Endodermal cell (in vitro differentiated cells): Measurements from ENCODE around the gene HSPA1A. TPM values are rescaled to one million over a fixed set of nuclear protein-coding genes. Genes with fewer than 3 reads are reported as not detected.

Experiments used
- DNase-seq: peaks from one replicate; pipeline ENCODE4 v3.0.0-alpha.2; 2017
- H3K27ac ChIP-seq: 2 replicates; pipeline ENCODE4 v1.5.1; 2013; ENCODE audit warnings: mild to moderate bottlenecking, low read depth, low read length, moderate library complexity
- H3K27me3 ChIP-seq: 2 replicates; pipeline ENCODE4 v1.6.1; 2013; ENCODE audit warnings: mild to moderate bottlenecking, low read length, moderate library complexity; ENCODE audit not compliant: insufficient read depth, control insufficient read depth, poor library complexity, severe bottlenecking
- H3K36me3 ChIP-seq: 2 replicates; pipeline ENCODE4 v1.7.0; 2013; ENCODE audit warnings: mild to moderate bottlenecking, low read length, moderate library complexity; ENCODE audit not compliant: control insufficient read depth, insufficient read depth
- H3K4me1 ChIP-seq: one replicate; pipeline ENCODE4 v1.7.0; 2013; ENCODE audit warnings: low read length; ENCODE audit not compliant: control insufficient read depth, insufficient read depth
- H3K4me3 ChIP-seq: 2 replicates; pipeline ENCODE4 v1.5.1; 2013; ENCODE audit warnings: mild to moderate bottlenecking, low read length, moderate library complexity
- H3K9ac ChIP-seq: 2 replicates; pipeline ENCODE4 v1.6.1; 2013; ENCODE audit warnings: mild to moderate bottlenecking, low read length, moderate library complexity; ENCODE audit not compliant: poor library complexity, severe bottlenecking; ENCODE audit errors: extremely low read depth
- H3K9me3 ChIP-seq: 2 replicates; pipeline ENCODE4 v1.6.1; 2013; ENCODE audit warnings: mild to moderate bottlenecking, low read length, moderate library complexity; ENCODE audit not compliant: control insufficient read depth
- H3K27ac Mint-ChIP-seq: 2 replicates; pipeline ENCODE4 v1.8.0; 2020; ENCODE audit warnings: mixed read lengths
- H3K27me3 Mint-ChIP-seq: 2 replicates; pipeline ENCODE4 v1.8.0; 2021; ENCODE audit warnings: mild to moderate bottlenecking, mixed read lengths; ENCODE audit not compliant: insufficient read depth
- H3K36me3 Mint-ChIP-seq: 2 replicates; pipeline ENCODE4 v1.8.0; 2020; ENCODE audit warnings: low read depth, mixed read lengths
- H3K4me1 Mint-ChIP-seq: 2 replicates; pipeline ENCODE4 v1.8.0; 2020; ENCODE audit warnings: mixed read lengths
- H3K4me3 Mint-ChIP-seq: 2 replicates; pipeline ENCODE4 v1.8.0; 2020; ENCODE audit warnings: mild to moderate bottlenecking, moderate library complexity, mixed read lengths
- H3K9me3 Mint-ChIP-seq: 2 replicates; pipeline ENCODE4 v1.8.0; 2020; ENCODE audit warnings: mild to moderate bottlenecking, mixed read lengths
- CTCF ChIP-seq: fragments of 200-600 bp; sonication (generic); conservative IDR thresholded peaks from 2 replicates; pipeline ENCODE4 v1.5.0; 2021; ENCODE audit warnings: antibody characterized with exemption, mild to moderate bottlenecking
- WGBS, 2 experiments: methylation state at CpG; one replicate each; pipeline versions ENCODE4 v1.1.5 to v1.1.7; 2013; ENCODE audit warnings: missing lambda C conversion rate in 2 of 2, mixed read lengths in 1 of 2; ENCODE audit not compliant: insufficient coverage in 1 of 2, insufficient read length in 1 of 2; 5-methylcytosine and 5-hydroxymethylcytosine counted together
- total RNA-seq, 2 donors: library from RNA; stranded (reverse); fragmentation: NEBNext Ultra II Directional in 1 of 2; extraction: Animal tissue kit (Norgen Biotek cat#: 25700) in 1 of 2; gene quantifications; 2 replicates in 1 of 2; 3 replicates in 1 of 2; pipeline ENCODE4 v1.2.1, GENCODE V29; 2021

Gene HSPA1A
- total RNA-seq, 2 donors from 2014 or later, result 53.1 to 62.6 TPM

DNA sequence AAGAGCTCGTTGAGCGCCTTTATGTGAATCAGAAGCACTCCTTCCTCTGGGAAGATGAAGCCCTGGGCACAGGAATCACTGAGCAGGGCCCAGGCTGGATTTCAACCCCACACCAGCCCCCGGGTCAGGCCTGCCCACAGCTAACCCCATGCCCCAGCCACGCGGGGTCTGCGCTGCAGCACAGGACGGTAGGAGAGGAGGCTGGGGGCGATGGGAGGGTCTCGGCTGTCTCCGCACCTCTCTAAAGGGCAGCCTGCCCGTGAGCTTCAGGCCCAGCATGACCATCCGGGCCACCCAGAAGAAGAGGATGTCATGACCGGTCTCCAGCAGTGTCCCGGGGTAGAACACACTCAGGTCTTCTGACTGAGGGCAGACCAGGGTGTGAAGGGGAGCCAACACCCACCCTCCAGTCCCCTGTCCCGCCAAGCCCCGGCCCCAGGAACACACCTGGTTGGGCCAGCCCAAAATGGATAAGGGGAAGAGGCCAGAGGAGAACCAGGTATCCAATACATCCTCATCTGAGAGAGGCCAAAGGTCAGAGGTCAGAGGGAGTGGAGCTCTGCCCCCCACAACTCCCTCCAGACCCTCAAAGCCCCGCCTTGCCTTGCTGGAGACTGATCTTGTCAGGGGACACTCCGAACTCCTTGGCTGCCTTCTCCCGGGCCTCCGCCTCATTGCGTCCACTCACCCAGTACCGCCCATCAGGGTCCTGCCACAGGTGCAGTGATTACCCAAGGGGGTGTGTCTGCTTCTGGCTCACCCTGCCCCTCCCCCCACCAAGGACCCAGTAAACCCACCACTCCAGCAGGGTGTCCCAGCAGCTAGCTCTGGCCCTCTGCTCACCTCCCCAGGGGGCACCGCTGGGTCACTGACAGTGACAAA is 33.9 kb upstream of the HSPA1A start:
- H3K36me3 Mint-ChIP-seq, result peaks cover 44% of the 10 kb centered on the region
- H3K9ac ChIP-seq, result no peak overlapping the region
- H3K4me1 Mint-ChIP-seq, result no peaks in the 10 kb centered on the region
- H3K27me3 ChIP-seq, result no peaks in the 10 kb centered on the region
- H3K9me3 Mint-ChIP-seq, result no peaks in the 10 kb centered on the region
- 93 to 96% methylated on average over 19 to 23 of the region's 23 CpGs for WGBS, 2 experiments
- peaks cover 51% of the 10 kb centered on the region for H3K36me3 ChIP-seq
- H3K9me3 ChIP-seq, result no peaks in the 10 kb centered on the region
- no peak for DNase-seq
- H3K27ac Mint-ChIP-seq, result no peak overlapping the region
- no peak overlapping the region for H3K4me3 Mint-ChIP-seq
- H3K4me3 ChIP-seq, result no peak overlapping the region
- no peak overlapping the region for H3K27ac ChIP-seq
- H3K4me1 ChIP-seq, result no peaks in the 10 kb centered on the region
- no peaks in the 10 kb centered on the region for H3K27me3 Mint-ChIP-seq
- TF ChIP-seq CTCF, result no peak

- H3K27ac ChIP-seq, result no peak overlapping the region
- H3K4me1 ChIP-seq, result no peaks in the 10 kb centered on the region
- H3K36me3 ChIP-seq, result peaks cover 56% of the 10 kb centered on the region
- 96 to 97% methylated on average over 26 to 32 of the region's 32 CpGs for WGBS, 2 experiments
- H3K36me3 Mint-ChIP-seq, result peaks cover 48% of the 10 kb centered on the region
- H3K9ac ChIP-seq, result no peak overlapping the region
- H3K9me3 ChIP-seq, result no peaks in the 10 kb centered on the region
- DNase-seq, result no peak
- H3K9me3 Mint-ChIP-seq, result no peaks in the 10 kb centered on the region
- no peak for TF ChIP-seq CTCF
- H3K27ac Mint-ChIP-seq, result no peak overlapping the region
- H3K27me3 ChIP-seq, result no peaks in the 10 kb centered on the region
- H3K4me3 Mint-ChIP-seq, result no peak overlapping the region
- no peak overlapping the region for H3K4me3 ChIP-seq
- H3K27me3 Mint-ChIP-seq, result no peaks in the 10 kb centered on the region
- H3K4me1 Mint-ChIP-seq, result no peaks in the 10 kb centered on the region
These were observed 33.1 kb upstream of the HSPA1A start for GRCh38 chr6:31782126-31782855.

DNA sequence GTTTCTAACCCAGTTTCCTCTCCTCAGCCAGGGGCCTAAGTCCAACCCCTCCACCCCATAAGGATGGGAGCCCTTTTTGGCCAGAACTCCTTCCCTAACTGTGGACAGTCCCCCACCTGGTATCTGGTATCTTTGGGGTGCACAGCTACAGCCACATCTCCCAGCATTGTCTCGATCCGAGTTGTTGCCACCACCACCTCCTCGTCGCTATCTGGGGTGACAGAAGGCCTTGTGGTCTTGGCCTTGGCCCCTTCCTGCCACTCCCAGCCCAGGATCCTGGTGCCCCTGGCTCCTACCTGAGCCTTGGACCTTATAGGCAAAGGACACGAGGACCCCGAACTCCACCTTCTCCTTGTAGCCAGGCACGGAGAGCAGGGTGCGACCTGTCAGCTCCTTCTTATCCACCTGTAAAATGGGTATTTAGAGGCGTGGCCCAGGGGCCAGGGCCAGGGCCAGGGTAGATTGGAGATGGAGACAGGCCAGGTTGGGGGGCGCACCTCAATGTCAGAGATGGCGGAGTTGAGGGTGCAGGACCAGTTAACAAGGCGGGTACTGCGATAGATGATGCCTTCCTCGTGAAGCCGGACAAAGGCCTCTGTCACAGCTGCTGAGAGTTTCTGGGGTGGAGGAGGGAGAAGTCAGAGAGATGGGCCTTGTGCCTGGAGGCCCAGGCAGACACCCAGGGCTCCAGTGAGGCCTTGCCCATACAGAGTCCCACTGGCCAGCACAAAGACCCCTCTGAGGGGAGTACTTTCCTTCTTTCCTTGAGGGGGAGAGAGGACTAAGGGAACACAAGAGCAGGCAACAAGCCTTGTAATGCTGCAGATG is 31.0 kb upstream of the HSPA1A start:
- Mint-ChIP-seq H3K36me3 (peaks cover 46% of the 10 kb centered on the region), H3K4me3 (no peak overlapping the region), H3K9me3 (no peaks in the 10 kb centered on the region), H3K27me3 (no peaks in the 10 kb centered on the region), H3K27ac (no peak overlapping the region), H3K4me1 (no peaks in the 10 kb centered on the region)
- Histone ChIP-seq H3K9me3 (no peaks in the 10 kb centered on the region), H3K36me3 (peaks cover 55% of the 10 kb centered on the region), H3K27me3 (no peaks in the 10 kb centered on the region), H3K27ac (no peak overlapping the region), H3K4me1 (no peaks in the 10 kb centered on the region), H3K4me3 (no peak overlapping the region), H3K9ac (no peak overlapping the region)
- DNase-seq, result no peak
- WGBS, 2 experiments, result 95% methylated on average over 12 to 15 of the region's 15 CpGs
- TF ChIP-seq CTCF, result no peak
